Fibroblast of gingiva (primary cell): Measurements from ENCODE around the gene CHRNA5.

Experiments used
- DNase-seq: peaks from one replicate; pipeline ENCODE4 v3.0.0-alpha.2; 2011; ENCODE audit warnings: low read depth

The CHRNA5 gene

DNA sequence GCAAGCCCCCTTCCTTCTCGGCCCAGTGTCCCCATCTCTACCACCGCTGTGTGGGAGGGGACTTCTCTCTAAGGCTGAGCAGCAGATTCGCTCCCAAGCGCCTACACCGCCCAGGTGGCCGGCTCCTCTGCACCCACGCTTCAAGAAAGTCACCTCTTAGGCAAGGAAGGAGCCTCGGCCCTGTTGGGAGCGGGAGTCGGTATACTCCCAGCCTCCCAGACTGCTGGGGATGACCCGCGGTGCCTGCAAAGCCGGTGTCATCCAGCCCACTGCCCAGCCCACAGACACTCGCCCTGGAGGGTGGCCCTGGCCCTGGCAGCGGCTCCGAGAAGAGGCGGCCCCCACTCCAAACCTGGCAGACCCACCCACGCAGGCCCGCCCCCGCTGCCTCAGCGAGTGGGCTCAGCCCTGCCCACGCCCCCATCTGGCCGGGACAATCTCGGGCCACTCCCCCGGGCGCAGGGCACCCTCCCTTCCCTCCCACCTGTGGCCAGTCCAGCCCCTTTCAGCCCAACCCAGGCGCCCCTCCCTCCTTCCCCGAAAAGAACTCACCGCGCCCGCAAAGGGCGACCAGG is 75.3 kb downstream of the CHRNA5 start:
- DNase-seq: no peak

DNA sequence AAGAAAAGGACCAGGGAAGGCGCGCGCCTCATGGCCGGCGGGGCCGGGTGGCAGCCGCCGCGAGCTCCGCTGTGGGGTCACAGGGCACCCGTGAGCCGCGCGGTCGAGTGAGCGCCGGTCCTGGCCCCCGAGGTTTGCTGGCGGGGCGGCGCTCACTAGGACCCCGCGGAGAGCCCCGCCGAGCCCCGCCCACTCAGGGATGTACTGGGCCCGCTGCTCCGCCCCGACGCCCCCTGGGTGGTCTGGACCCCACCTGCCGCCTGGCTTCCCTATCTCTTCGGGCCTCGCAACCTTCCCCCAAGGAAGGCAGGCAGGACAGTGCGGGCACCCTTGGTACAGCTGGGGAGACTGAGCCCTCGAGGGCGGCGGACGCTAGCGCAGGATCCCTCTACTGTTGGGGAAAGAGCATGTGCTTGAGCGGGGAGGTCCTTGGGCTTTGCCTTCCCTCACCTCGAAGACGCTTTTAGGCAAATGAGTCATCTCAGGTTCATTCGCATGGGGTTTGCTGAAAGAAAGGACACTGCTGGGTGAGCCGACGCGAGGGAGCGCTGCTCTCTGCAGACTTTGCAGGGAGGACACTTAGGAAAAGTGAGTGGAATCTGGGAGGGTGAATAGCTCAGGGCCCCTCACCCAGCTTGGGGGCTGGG is 75.9 kb downstream of the CHRNA5 start, which contains the start of gene CHRNB4:
CHRNB4 (minus strand) TSS at position 109 of the 647 bp plus-strand sequence; CDS start at position 32, 77 bp downstream.
- DNase-seq: no peak

DNA sequence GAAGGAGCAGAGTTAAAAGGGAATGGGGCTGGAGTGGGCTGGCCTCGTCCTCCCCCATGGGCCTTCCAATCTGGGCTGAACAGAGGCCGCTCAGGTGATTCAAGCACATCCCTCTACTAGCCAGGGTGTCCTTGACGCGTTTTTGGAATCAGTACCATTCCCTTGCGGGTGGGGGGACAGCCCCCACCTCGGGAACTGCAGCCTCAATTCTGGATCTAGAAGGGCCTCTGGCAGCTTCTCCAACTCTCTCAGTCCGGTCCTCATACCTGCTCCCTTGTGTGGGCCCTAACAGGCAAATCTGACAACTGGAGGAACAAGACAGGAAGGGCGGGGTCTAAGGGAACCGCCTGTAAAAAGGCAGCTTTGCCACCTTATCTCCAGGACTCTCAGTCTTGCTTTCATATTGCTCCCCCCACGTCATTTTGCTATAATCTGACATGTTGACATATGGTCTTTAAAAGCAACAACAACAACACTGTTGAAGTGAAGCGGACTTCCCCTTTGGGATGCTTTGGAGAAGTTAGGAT is 76.5 kb downstream of the CHRNA5 start:
- no peak for DNase-seq

DNA sequence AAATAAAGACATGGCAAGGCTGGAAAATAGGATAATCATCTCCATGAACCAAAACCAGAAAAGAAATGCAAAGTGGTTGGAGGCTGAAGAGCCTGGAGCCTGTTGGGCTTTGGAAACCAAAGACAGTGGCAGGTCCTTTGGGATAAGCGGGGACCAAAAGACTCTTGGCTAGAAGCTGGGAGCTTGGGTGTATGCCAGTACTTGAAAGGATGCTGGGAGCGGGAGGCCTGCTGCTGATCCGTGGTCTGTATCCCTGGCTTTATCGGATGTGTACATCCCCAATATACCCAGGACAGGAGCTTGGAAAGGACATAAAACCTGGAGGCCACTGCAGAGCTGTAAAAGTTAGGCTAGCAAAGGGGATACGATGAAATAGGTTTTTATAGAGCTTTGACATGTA is 77.0 kb downstream of the CHRNA5 start:
- no peak for DNase-seq
